Stimulated activated CD4-positive, alpha-beta T cell treated with anti-CD3 and anti-CD28 coated beads, Interleukin-4, amount 100 ng/mL, for 24 hours (primary cell): ENCODE data around the gene RRAS2.

Experiments
- DNase-seq: peaks from one replicate; pipeline ENCODE4 v3.0.0-alpha.2; 2020

RRAS2 gene

DNA sequence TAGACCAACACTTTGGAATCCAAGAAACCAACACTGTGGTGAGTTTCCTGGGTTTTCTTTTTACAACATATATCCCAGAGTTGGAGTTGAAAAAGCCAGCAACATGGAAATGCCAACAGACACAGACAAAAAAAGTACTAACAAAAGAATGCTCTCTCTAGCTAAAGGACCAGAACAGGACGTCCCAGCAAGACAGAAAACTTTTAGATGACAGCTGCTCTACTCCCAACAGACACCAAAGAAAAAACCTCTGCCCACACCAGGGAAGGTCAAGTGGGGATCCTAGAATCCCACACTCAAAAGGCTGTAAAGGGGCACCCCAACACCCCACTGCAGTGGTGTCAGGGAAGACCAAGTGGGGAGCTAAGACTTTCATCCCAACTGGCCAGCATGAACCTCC lies 23.3 kb downstream of the RRAS2 start:
- no peak for DNase-seq

GRCh38 chr11:14334893-14335292 lies 24.1 kb downstream of the RRAS2 start:
- DNase-seq = no peak

GRCh38 chr11:14334192-14334591 lies 24.8 kb downstream of the RRAS2 start:
- no peak for DNase-seq

DNA sequence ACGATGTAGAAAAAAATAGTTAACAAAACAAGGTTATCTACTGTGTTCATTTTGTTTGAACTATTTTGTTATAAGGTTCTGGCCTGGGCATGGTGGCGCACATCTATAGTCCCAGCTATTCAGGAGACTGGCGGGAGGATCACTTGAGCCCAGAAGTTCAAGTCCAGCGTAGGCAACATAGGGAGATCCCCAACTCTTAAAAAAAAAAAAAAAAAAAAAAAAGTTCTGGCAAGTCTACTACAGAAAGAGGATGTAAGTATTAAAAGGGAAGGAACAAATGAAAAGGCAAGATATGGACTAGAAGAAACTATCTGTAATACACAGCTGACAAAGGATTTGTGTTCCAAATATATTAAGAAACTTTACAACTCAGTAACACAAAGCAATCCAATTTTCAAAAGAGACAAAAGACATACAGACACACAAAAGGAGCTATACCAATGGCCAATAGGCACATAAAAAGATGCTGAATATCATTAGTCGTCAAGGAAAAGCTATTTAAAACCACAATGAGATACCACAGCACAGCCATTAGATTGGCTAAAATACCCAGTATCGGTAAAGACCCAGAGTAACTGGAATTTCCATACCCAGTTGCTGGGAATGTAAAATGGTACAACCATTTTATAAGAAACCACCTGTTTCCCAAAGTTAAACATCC lies 27.4 kb downstream of the RRAS2 start:
- DNase-seq = no peak

DNA sequence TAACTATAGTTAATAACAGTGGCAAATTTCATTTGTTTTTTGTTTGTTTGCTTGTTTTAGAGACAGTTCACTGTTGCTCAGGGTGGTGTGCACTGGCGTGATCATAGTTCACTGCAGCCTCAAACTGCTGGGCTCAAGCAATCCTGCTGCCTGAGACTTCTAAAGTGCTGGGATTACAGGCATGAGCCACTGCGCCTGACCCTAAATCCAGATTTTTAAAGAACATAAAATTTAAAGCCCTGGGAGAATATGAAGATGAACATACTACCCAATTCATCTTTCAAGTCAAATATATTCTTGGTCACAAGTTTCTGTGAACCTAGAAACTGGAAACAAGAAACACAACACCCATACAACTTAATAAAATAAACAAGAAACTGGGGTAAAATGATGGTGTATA lies 28.1 kb downstream of the RRAS2 start:
- no peak for DNase-seq

- DNase-seq = no peak
Observed at GRCh38 chr11:14329702-14330101, 29.3 kb downstream of the RRAS2 start.

DNA sequence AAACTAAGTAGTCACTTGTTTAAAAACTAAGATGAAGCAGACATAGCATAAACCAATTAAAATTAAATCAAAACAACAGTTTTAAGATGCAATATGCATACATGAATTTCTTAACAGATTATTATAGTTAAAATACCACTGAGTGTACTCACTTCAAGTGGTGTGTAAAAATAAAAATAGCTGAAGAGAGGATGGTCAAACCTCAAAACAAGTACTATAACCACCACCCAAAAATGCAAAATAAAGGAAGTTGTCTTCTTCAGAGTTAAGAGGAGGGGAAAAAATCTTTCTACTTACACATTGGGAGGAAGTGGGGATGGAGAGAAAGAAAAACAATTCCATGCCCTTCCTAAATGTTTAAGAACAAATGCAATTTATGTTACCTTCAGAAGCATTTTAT lies 31.9 kb downstream of the RRAS2 start:
- DNase-seq = no peak

- no peak for DNase-seq
Observed at GRCh38 chr11:14323118-14323676, 35.8 kb downstream of the RRAS2 start.

DNA sequence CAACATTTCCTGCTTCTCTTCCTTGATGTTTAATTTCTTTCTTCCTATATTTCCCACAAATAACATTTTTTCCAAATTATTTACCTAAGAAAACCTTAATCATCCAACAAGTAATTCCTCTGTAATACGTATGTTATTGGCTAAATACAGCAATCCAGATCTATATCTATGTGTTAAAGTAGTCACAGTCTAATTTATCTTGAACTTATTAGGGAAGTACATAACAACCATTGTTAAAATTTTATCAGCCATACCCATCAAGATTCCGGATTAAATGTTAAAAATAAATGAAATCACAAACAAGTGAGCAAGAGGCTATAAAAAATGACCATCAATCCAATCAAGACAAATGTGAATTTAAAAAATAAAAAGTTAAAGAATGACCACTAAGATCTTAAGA lies 36.5 kb downstream of the RRAS2 start:
- DNase-seq = no peak

DNA sequence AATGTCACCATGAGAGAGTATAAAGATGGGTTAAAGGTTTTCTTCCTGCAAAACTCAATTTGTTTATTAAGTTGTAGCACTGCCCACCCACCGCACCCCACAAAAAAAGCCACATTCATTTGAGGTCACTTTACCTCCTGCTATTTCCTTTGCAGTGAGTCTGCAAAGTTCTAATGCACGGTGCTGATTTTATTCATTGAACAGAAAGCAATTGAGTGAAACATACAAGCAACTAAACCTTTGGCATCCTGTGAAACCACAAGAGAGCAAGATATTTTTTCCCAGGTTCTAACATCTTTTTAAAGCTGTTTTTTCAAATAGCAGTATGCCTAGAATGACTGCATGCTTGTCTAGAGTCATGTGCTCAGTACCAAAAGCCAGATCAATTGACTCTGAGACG lies 39.0 kb downstream of the RRAS2 start:
- no peak for DNase-seq

DNA sequence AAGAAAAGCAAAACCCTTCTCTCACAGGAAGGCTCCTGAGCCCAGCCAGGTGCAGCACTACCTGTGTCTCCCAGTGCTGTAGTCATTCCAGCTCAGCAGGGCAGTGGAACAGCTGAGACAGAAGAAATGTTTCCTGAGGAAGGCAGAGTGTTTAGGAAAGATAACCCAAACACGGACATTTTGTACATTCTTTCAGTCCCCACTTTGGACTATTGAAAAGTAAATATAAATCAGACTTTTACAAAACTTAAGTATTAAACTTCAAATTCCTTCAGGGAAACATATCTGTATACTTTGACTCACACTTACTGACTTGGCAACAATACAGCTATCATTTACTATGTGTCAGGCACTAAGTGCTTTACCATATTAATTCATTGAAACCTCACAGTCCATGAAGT lies 40.4 kb downstream of the RRAS2 start:
- no peak for DNase-seq

DNA sequence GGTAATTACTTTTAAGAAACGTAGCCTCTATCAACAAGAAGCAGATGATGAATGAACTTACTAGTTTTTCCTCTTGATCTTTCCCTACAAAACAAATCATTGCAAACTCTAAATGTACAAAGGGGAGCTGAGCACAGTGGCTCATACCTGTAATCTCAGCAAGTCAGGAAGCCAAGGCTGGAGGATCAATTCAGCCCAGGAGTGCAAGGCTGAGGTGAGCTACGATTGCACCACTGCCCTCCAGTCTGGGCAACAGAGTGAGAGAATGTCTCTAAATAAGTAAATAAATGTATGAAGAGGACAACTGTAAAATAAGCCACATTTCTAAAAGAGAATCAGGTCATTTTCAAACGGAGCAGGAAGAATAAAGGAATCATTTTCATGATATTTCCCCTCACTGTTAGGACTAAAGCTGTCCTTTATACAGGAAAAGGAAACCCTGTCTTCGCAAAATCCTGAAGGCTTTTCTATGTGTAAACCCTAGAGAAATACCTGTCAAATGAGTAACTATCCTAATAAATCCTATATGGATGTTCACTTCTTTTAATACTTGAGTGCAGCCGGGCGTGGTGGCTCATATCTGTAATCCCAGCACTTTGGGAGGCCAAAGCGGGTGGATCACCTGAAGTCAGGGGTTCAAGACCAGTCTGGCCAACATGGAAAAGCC lies 41.2 kb downstream of the RRAS2 start:
- DNase-seq = no peak

GRCh38 chr11:14315130-14315529 lies 43.9 kb downstream of the RRAS2 start:
- DNase-seq = no peak

- no peak for DNase-seq
Observed at GRCh38 chr11:14314127-14314526, 44.9 kb downstream of the RRAS2 start.

- no peak for DNase-seq
Observed at GRCh38 chr11:14312736-14313438, 46.1 kb downstream of the RRAS2 start.

DNA sequence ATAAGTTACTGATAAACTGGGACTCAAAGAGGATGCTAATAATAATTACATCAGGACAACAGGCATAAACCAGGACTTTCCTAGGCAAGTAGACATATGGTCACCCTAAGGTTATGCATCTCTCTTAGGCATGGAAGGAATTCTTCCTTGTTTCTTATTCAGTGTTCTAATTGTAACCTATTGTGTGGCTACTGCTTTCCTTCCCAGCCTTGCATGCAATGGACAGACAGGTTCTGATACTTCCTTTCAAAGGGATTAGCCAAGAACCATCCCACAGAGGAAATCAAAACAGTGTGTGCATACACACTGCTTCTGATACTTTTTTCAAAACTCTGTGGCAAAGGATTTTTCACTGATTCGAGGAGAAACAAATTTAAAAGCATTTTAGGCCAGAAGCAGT lies 48.3 kb downstream of the RRAS2 start:
- no peak for DNase-seq

DNA sequence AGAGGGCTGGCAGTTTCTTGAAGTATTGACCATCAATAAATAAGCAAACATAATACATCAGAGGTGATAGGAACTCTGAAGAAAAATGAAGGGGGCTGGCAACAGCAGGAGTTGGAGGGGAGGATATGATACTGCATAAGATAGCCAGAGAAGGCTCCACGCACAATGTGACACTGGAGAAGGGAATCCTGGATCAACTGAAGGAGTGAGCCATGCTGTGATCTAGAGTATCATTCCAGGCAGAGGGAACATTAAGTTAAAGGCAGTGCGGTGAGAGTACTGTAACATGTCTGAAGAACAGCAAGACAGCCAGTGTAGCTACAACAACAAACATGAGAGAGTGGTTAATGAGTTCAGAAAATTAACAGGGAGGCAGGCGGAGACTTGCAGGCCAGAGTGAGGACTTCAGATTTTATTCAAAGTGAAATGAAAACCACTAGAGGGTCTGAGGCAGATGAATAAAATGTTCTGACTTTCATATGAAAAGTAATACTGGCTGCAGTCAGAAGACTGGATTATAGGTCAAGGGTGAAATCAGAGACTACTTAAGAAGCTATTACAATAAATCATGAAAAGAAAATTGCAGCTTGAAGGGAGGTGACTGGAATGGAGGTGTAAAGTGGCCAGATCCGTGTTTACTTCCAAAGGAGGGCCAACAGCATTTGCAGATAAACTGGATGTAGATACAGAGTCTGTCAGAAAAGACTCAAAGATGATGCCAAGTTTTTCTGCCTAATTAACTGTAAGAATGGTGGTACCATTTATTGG lies 49.4 kb downstream of the RRAS2 start:
- DNase-seq = no peak

GRCh38 chr11:14308897-14309387 lies 50.0 kb downstream of the RRAS2 start:
- DNase-seq = no peak

- DNase-seq = no peak
Observed at GRCh38 chr11:14308114-14308896, 50.7 kb downstream of the RRAS2 start.

GRCh38 chr11:14306481-14306880 lies 52.5 kb downstream of the RRAS2 start:
- no peak for DNase-seq

DNA sequence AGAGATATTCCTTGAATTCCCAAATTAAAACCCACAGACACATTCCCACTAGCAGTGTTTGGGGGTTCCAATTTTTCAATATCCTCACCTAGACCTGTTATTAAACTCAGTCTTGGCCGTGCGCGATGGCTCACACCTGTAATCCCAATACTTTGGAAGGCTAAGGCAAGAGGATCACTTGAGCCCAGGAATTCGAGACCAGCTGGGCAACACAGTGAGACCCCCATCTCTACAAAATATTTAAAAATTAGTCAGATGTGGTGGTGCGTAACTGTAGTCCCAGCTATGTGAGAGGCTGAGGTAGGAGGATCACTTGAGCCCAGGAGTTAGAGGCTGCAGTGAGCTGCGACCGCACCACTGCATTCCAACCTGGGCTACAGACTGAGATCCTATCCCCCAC lies 53.3 kb downstream of the RRAS2 start:
- DNase-seq = no peak

DNA sequence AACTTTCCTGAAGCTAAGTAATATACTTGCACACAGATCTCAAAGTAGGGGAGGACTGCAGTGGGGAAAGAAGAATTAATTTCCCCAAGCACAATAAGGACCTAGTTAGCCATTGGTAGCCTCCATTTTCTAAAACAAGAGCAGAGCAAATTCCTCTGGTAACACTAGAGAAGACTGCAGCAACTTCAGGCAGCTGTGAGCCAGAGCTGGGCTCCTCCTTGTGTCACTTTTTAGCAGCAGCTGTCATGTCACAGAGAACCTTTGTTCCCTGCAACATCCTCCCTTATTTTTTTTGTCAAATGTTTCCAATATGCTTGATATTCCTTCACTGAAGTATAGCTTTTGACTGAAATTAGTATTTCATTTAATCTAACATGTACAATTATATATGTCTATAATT lies 54.4 kb downstream of the RRAS2 start:
- no peak for DNase-seq
